ENCODE data around the gene FNBP1. TPM values are rescaled to one million over a fixed set of nuclear protein-coding genes. Genes with fewer than 3 reads are reported as not detected.

The FNBP1 gene
- total and polyA plus RNA-seq, 2 of the 13 experiments (the other 11 are each of a cell fraction or from before 2014, with no cell fraction given), result 5.4 to 19.5 TPM

GRCh38 chr9:129885670-129886106 is 157.3 kb downstream of the FNBP1 start (continued):
- no peak for TF ChIP-seq ZNF512 (CRISPR knock-in tag; IDR thresholded peaks at IDR 0.05)
- peak; percentile 76; the same call in 1 of the 2 replicates for TF ChIP-seq GABPB1 (CRISPR knock-in tag; IDR thresholded peaks at IDR 0.05)
- TF ChIP-seq RBFOX2 (IDR thresholded peaks at IDR 0.05; ENCODE audit: low read depth, low read length), result peak; percentile 52
- TF ChIP-seq TRIM22 (IDR thresholded peaks at IDR 0.05), result no peak
- TF ChIP-seq ZNF563 (CRISPR knock-in tag; IDR thresholded peaks at IDR 0.05), result 0 out of 2 replicates have a peak, but pooled peaks have one; percentile 34
- no peak for TF ChIP-seq TMF1 (CRISPR knock-in tag; IDR thresholded peaks at IDR 0.05; ENCODE audit: low read depth)
- 0 out of 2 replicates have a peak, but pooled peaks have one; percentile 44 for TF ChIP-seq GFI1 (CRISPR knock-in tag; IDR thresholded peaks at IDR 0.05; ENCODE audit: borderline replicate concordance)
- no peak; the same call in none of the 2 replicates for TF ChIP-seq GATAD2A (CRISPR knock-in tag; IDR thresholded peaks at IDR 0.05)
- TF ChIP-seq DRAP1 (CRISPR knock-in tag; IDR thresholded peaks at IDR 0.05), result 0 out of 2 replicates have a peak, but pooled peaks have one; percentile 24
- no peak for TF ChIP-seq ZNF747 (CRISPR knock-in tag; IDR thresholded peaks at IDR 0.05; ENCODE audit: borderline replicate concordance)
- TF ChIP-seq PCBP1 (IDR thresholded peaks at IDR 0.05; ENCODE audit: borderline replicate concordance, low read depth, low read length), result 0 out of 2 replicates have a peak, but pooled peaks have one; percentile 10
- peak; percentile 45; the same call in 1 of the 2 replicates for TF ChIP-seq ELF1 (CRISPR knock-in tag; IDR thresholded peaks at IDR 0.05)
- peak; percentile 86 for TF ChIP-seq KDM2A (CRISPR knock-in tag; IDR thresholded peaks at IDR 0.05; ENCODE audit: borderline replicate concordance, low read depth)
- TF ChIP-seq RAD21 (CRISPR knock-in tag; IDR thresholded peaks at IDR 0.05), result peak; percentile 91
- TF ChIP-seq ZNF556 (CRISPR knock-in tag; IDR thresholded peaks at IDR 0.05; ENCODE audit: borderline replicate concordance), result peak; percentile 74; the same call in 1 of the 2 replicates
- peak; percentile 10; the same call in 1 of the 2 replicates for TF ChIP-seq TBX2 (CRISPR knock-in tag; IDR thresholded peaks at IDR 0.05; ENCODE audit: borderline replicate concordance)
- TF ChIP-seq RFXANK (CRISPR knock-in tag; IDR thresholded peaks at IDR 0.05), result 0 out of 2 replicates have a peak, but pooled peaks have one; percentile 48
- TF ChIP-seq BHLHE40 (IDR thresholded peaks at IDR 0.05; ENCODE audit: low read length), result 0 out of 2 replicates have a peak, but pooled peaks have one; percentile 33
- TF ChIP-seq ZSCAN29 (CRISPR knock-in tag; conservative IDR thresholded peaks at IDR 0.05), result 0 out of 2 replicates have a peak, but pooled peaks have one; percentile 49
- no peak for TF ChIP-seq ZNF614 (CRISPR knock-in tag; IDR thresholded peaks at IDR 0.05; ENCODE audit: borderline replicate concordance)
- no peak for TF ChIP-seq ATM (IDR thresholded peaks at IDR 0.05; ENCODE audit: borderline replicate concordance)
- no peak for TF ChIP-seq ZNF276 (CRISPR knock-in tag; IDR thresholded peaks at IDR 0.05; ENCODE audit: low read depth)
- no peak for TF ChIP-seq ZNF468 (CRISPR knock-in tag; IDR thresholded peaks at IDR 0.05)
- TF ChIP-seq DMAP1 (CRISPR knock-in tag; IDR thresholded peaks at IDR 0.05), result peak; percentile 17; the same call in 1 of the 2 replicates
- TF ChIP-seq TFDP1 (CRISPR knock-in tag; IDR thresholded peaks at IDR 0.05; ENCODE audit: borderline replicate concordance), result peak; percentile 52; the same call in 1 of the 2 replicates
- no peak for TF ChIP-seq EED (CRISPR knock-in tag; IDR thresholded peaks at IDR 0.05)
